ENCODE data around the gene CCDC50. TPM values are rescaled to one million over a fixed set of nuclear protein-coding genes. Genes with fewer than 3 reads are reported as not detected.

Gene CCDC50
- total RNA-seq, 1 donor from 2014 or later = 178 TPM

DNA sequence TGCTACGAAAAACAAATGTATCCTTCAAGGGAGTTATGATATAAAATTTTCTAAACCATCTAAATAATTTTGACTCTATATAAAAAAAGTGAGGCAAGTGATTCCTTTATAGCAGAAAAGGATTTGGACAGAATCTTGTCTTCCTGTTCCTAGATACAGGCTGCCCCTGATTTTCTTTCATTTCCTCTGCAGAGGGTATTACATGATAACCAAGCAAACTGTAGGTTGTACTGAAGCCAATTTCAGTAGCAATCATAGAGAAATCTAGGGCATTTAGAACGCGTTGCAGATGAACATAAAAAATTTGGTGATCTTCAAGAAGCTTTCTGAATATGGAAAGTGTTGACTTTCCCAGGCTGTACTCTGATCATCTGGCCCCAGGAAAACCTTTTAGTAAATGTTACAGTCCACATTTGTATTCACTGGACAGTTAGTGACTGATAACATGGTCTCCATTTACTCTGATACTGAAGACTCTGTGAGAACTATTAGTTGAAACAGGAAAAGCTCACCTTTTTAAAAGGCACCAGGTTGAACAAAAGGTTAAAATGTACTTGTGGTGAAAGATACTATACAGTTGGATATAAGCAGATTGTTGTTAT lies 10.2 kb downstream of the CCDC50 start:
- no peak for DNase-seq (ENCODE audit: low read depth)
- Histone ChIP-seq H3K4me3 (ENCODE audit: low read depth, low read length) (no peak overlapping the region), H3K36me3 (ENCODE audit: control insufficient read depth, insufficient read depth, low read length) (no peaks in the 10 kb centered on the region), H3K27me3 (ENCODE audit: control insufficient read depth, insufficient read depth, low read length) (no peaks in the 10 kb centered on the region)
- TF ChIP-seq, protein P1, sequence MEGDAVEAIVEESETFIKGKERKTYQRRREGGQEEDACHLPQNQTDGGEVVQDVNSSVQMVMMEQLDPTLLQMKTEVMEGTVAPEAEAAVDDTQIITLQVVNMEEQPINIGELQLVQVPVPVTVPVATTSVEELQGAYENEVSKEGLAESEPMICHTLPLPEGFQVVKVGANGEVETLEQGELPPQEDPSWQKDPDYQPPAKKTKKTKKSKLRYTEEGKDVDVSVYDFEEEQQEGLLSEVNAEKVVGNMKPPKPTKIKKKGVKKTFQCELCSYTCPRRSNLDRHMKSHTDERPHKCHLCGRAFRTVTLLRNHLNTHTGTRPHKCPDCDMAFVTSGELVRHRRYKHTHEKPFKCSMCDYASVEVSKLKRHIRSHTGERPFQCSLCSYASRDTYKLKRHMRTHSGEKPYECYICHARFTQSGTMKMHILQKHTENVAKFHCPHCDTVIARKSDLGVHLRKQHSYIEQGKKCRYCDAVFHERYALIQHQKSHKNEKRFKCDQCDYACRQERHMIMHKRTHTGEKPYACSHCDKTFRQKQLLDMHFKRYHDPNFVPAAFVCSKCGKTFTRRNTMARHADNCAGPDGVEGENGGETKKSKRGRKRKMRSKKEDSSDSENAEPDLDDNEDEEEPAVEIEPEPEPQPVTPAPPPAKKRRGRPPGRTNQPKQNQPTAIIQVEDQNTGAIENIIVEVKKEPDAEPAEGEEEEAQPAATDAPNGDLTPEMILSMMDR (IDR thresholded peaks at IDR 0.05; ENCODE audit: insufficient read depth, low read length, poor library complexity, severe bottlenecking) = no peak

DNA sequence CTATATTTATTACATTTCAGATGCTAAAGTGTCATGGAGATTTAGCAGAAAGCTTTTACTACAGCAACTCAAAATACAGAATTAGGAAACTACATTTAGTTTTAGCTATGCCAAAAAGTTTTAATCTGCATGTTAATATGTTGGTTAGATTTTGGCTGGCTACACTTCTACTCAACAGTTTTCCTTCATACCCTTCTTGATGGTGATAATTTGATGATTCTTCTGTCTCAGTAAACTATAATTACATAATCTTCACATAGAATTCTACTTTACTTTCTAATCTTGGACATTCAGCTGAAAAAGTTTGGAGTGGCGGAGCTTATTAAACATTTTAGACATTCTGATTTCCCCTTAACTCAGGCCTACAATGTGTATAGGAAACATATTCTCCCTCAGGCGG lies 11.2 kb downstream of the CCDC50 start:
- no peaks in the 10 kb centered on the region for H3K27me3 ChIP-seq (ENCODE audit: control insufficient read depth, insufficient read depth, low read length)
- no peak for DNase-seq (ENCODE audit: low read depth)
- no peak overlapping the region for H3K4me3 ChIP-seq (ENCODE audit: low read depth, low read length)
- no peaks in the 10 kb centered on the region for H3K36me3 ChIP-seq (ENCODE audit: control insufficient read depth, insufficient read depth, low read length)
- TF ChIP-seq, protein P1 (IDR thresholded peaks at IDR 0.05; ENCODE audit: insufficient read depth, low read length, poor library complexity, severe bottlenecking) = no peak

DNA sequence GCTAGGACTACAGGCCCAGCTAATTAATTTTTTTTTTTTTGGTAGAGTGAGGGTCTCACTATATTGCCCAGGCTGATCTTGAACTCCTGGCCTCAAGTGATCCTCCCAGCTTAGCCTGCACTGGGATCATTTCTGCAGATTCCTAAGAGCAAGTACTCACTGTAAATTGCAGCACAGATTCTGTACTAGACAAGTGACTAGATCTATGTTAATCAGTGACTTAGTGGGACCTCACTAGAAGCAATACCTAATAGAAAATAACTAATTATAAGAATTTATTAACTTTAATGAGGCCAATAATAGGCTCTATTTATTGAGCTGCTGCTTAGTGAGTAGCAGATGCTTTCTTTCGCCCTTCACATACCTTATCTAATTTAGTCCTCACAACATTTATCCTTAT lies 11.8 kb downstream of the CCDC50 start:
- TF ChIP-seq, protein P1 (IDR thresholded peaks at IDR 0.05; ENCODE audit: insufficient read depth, low read length, poor library complexity, severe bottlenecking) = no peak
- no peak for DNase-seq (ENCODE audit: low read depth)
- Histone ChIP-seq H3K4me3 (ENCODE audit: low read depth, low read length) (no peak overlapping the region), H3K27me3 (ENCODE audit: control insufficient read depth, insufficient read depth, low read length) (no peaks in the 10 kb centered on the region), H3K36me3 (ENCODE audit: control insufficient read depth, insufficient read depth, low read length) (no peaks in the 10 kb centered on the region)

DNA sequence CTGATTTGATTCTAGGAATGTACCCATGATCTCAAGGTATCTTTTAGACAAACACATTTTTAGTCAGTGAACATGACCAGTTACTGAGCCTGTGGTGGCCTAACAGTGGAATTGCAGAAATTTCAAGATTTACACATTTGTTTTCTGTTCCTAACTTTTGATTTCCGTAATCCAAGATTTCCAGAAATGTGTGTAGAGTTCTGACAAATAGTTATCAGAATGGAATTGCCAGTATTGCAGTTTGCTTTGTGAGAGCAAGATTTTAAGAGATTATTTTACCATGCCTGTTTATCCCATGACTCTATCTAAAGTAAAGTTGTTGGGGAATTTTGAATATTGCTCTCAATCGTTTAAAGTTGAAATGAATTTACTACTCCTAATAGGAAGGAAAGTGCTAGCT lies 12.8 kb downstream of the CCDC50 start:
- TF ChIP-seq, protein P1 (IDR thresholded peaks at IDR 0.05; ENCODE audit: insufficient read depth, low read length, poor library complexity, severe bottlenecking) = no peak
- no peak for DNase-seq (ENCODE audit: low read depth)
- no peak overlapping the region for H3K4me3 ChIP-seq (ENCODE audit: low read depth, low read length)
- no peaks in the 10 kb centered on the region for H3K27me3 ChIP-seq (ENCODE audit: control insufficient read depth, insufficient read depth, low read length)
- no peaks in the 10 kb centered on the region for H3K36me3 ChIP-seq (ENCODE audit: control insufficient read depth, insufficient read depth, low read length)

DNA sequence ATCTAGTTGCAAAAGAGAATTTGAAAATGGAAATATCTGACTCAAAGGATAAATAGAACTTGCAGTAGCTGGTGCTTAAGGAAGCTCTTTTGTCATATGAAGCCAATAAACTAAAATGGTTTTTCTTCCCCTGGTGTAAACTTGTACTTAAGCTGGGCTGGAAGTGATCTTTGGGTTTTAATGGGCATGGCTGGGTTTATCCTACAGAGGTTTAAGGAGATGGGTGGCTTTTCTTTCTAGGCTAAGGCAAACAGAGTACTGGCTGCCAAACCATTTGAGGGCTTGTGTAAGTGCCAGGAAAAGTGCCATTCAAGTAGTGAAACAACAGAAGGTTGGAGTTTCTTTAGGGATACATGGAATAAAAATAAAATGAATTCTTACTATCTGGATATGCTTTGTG lies 13.2 kb downstream of the CCDC50 start:
- H3K36me3 ChIP-seq (ENCODE audit: control insufficient read depth, insufficient read depth, low read length) = no peaks in the 10 kb centered on the region
- TF ChIP-seq, protein P1 (IDR thresholded peaks at IDR 0.05; ENCODE audit: insufficient read depth, low read length, poor library complexity, severe bottlenecking) = no peak
- DNase-seq (ENCODE audit: low read depth) = no peak

DNA sequence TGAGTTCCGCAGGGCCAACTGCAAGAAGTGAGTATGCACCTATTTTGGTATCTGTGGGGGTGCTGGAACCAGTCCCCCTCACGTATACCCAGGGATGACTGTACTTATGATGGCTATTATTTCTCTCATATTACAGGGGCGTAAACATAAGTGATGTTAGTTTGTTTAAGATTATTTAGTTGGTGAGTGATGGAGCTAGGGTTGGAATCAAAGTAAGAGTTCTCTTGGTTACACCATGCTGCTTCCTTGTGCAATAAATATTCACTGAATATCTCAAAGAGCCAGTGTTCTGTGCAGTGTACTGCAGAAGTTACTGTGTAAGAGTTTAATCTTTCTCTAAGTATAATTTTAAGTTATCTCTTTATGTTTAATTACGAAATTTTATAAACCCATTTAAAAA lies 13.9 kb downstream of the CCDC50 start:
- Histone ChIP-seq H3K4me3 (ENCODE audit: low read depth, low read length) (no peak overlapping the region), H3K36me3 (ENCODE audit: control insufficient read depth, insufficient read depth, low read length) (no peaks in the 10 kb centered on the region), H3K27me3 (ENCODE audit: control insufficient read depth, insufficient read depth, low read length) (no peaks in the 10 kb centered on the region)
- TF ChIP-seq, protein P1 (IDR thresholded peaks at IDR 0.05; ENCODE audit: insufficient read depth, low read length, poor library complexity, severe bottlenecking) = no peak
- DNase-seq (ENCODE audit: low read depth) = no peak

More for the DNA sequence above, 13.2 kb downstream of the CCDC50 start:
- H3K27me3 ChIP-seq (ENCODE audit: control insufficient read depth, insufficient read depth, low read length) = no peaks in the 10 kb centered on the region
- no peak overlapping the region for H3K4me3 ChIP-seq (ENCODE audit: low read depth, low read length)
